HepG2 (cell line): ENCODE data around the gene C9orf78. TPM values are rescaled to one million over a fixed set of nuclear protein-coding genes. Genes with fewer than 3 reads are reported as not detected.

Experiments
- microRNA-seq: library from miRNA; unstranded; fragments of <30 nt; microRNA quantifications from one replicate; pipeline ENCODE4, GENCODE V29; 2020
- polyA plus RNA-seq, 8 experiments: library from polyadenylated mRNA; depleted of rRNA in 3 of 8; stranded (reverse) in 7 of 8; unstranded in 1 of 8; fragments of >200 nt; fragmentation: Illumina TruSeq in 4 of 8; extraction: Trizol in 4 of 8; gene quantifications; 2 replicates each; pipeline versions ENCODE4 v1.2.1 to v1.2.3, GENCODE V29; 2011 to 2016; ENCODE audit warnings: low read depth in 4 of 8, missing spikeins in 1 of 8, mixed read lengths in 1 of 8; ENCODE audit not compliant: insufficient read depth in 1 of 8
- small RNA-seq, 3 experiments: library from RNA; depleted of rRNA; stranded (forward); fragments of <200 nt; gene quantifications; one replicate each; pipeline ENCODE3, GENCODE V24; 2012; ENCODE audit warnings: low read depth in 2 of 3, low replicate concordance in 1 of 3; ENCODE audit not compliant: insufficient read length in 3 of 3, insufficient read depth in 2 of 3
- total RNA-seq, 5 experiments: library from RNA; depleted of rRNA; stranded (reverse); fragments of >200 nt; fragmentation: Illumina TruSeq; extraction: Trizol; gene quantifications; 2 replicates each; pipeline ENCODE4 v1.2.3, GENCODE V29; 2016; ENCODE audit warnings: low read depth in 1 of 5

The C9orf78 gene
- total and polyA plus RNA-seq, 2 of the 13 experiments (the other 11 are each of a cell fraction or from before 2014, with no cell fraction given) = 18.4 to 35.5 TPM

Small RNA genes within 50 kb of the gene (microRNA-seq; reads per million reads assigned to microRNA genes)
- gene MIR6855 = not detected

Small RNA genes within 50 kb of the gene (small RNA-seq; reads per million reads assigned to genes)
- 0 to 3.9 (median 0.20) reads per million in 3 experiments for gene MIR6855

Other genes starting within 250 kb of the C9orf78 start
- gene C9orf50, start 214.2 kb downstream of the C9orf78 start, total RNA-seq (2016; rRNA removed; fragmentation: Illumina TruSeq; extraction: Trizol) = not detected in 2 replicates
- gene C9orf50, start 214.2 kb downstream of the C9orf78 start, polyA plus RNA-seq (2011; rRNA removed) = not detected in 2 replicates
- gene NTMT1, start 209.1 kb downstream of the C9orf78 start, total RNA-seq (2016; rRNA removed; fragmentation: Illumina TruSeq; extraction: Trizol) = 51.0 and 53.8 TPM in 2 replicates
- gene NTMT1, start 209.1 kb downstream of the C9orf78 start, polyA plus RNA-seq (2011; rRNA removed) = 49.1 and 52.7 TPM in 2 replicates
- gene ASB6, start 193.1 kb downstream of the C9orf78 start, total RNA-seq (2016; rRNA removed; fragmentation: Illumina TruSeq; extraction: Trizol) = 8.2 and 8.3 TPM in 2 replicates
- gene ASB6, start 193.1 kb downstream of the C9orf78 start, polyA plus RNA-seq (2011; rRNA removed) = 8.4 and 10.8 TPM in 2 replicates
- not detected in 2 replicates for gene PRRX2, start 169.6 kb downstream of the C9orf78 start, total RNA-seq (2016; rRNA removed; fragmentation: Illumina TruSeq; extraction: Trizol)
- gene PRRX2, start 169.6 kb downstream of the C9orf78 start, polyA plus RNA-seq (2011; rRNA removed) = 0.05 TPM in 1 of 2 replicates, not detected in the other
- 0.07 TPM in 1 of 2 replicates, not detected in the other for gene PTGES, start 82.2 kb downstream of the C9orf78 start, total RNA-seq (2016; rRNA removed; fragmentation: Illumina TruSeq; extraction: Trizol)
- gene PTGES, start 82.2 kb downstream of the C9orf78 start, polyA plus RNA-seq (2011; rRNA removed) = not detected in 2 replicates
- gene TOR1B, start 32.1 kb downstream of the C9orf78 start, total RNA-seq (2016; rRNA removed; fragmentation: Illumina TruSeq; extraction: Trizol) = 8.2 and 18.1 TPM in 2 replicates
- gene TOR1B, start 32.1 kb downstream of the C9orf78 start, polyA plus RNA-seq (2011; rRNA removed) = 21.3 and 22.8 TPM in 2 replicates
- 18.6 and 31.6 TPM in 2 replicates for gene TOR1A, start 11.1 kb downstream of the C9orf78 start, total RNA-seq (2016; rRNA removed; fragmentation: Illumina TruSeq; extraction: Trizol)
- gene TOR1A, start 11.1 kb downstream of the C9orf78 start, polyA plus RNA-seq (2011; rRNA removed) = 39.6 and 41.4 TPM in 2 replicates
- gene USP20, start 183 bp upstream of the C9orf78 start, total RNA-seq (2016; rRNA removed; fragmentation: Illumina TruSeq; extraction: Trizol) = 2.9 and 4.4 TPM in 2 replicates
- 5.9 and 8.7 TPM in 2 replicates for gene USP20, start 183 bp upstream of the C9orf78 start, polyA plus RNA-seq (2011; rRNA removed)
- gene FNBP1, start 207.9 kb upstream of the C9orf78 start, total RNA-seq (2016; rRNA removed; fragmentation: Illumina TruSeq; extraction: Trizol) = 19.5 and 22.9 TPM in 2 replicates
- 5.2 and 5.4 TPM in 2 replicates for gene FNBP1, start 207.9 kb upstream of the C9orf78 start, polyA plus RNA-seq (2011; rRNA removed)
- gene GPR107, start 218.6 kb upstream of the C9orf78 start, total RNA-seq (2016; rRNA removed; fragmentation: Illumina TruSeq; extraction: Trizol) = 18.7 and 22.5 TPM in 2 replicates
- 24.2 and 24.4 TPM in 2 replicates for gene GPR107, start 218.6 kb upstream of the C9orf78 start, polyA plus RNA-seq (2011; rRNA removed)